Vagina (tissue), 2 donors: Measurements from ENCODE around the gene GPR55.
"Not testable (repeated sequence)": the region's sequence is repeated elsewhere in the genome, so short reads cannot be mapped to it uniquely, and the experiment has no call there.

Experiments
- CTCF ChIP-seq, 3 experiments: fragments of 450-650 bp in 2 of 3; fragments of 200-600 bp in 1 of 3; sonication (generic) in 1 of 3; IDR thresholded peaks; one replicate each; pipeline ENCODE4 v1.5.1; 2017 to 2019; ENCODE audit warnings: antibody characterized with exemption in 3 of 3, mild to moderate bottlenecking in 2 of 3, moderate library complexity in 2 of 3
- POLR2A ChIP-seq, 2 donors: fragments of 450-650 bp; IDR thresholded peaks; one replicate each; pipeline ENCODE4 v1.6.1; 2017; ENCODE audit warnings: antibody characterized with exemption in 2 of 2, mild to moderate bottlenecking in 2 of 2, moderate library complexity in 2 of 2
- POLR2AphosphoS5 ChIP-seq, 2 donors: sonication (generic); formaldehyde crosslinking; IDR thresholded peaks; one replicate each; pipeline ENCODE4 v1.9.0; 2017; ENCODE audit warnings: antibody characterized with exemption in 2 of 2, mild to moderate bottlenecking in 2 of 2, low read depth in 1 of 2; ENCODE audit not compliant: insufficient read depth in 1 of 2

GRCh38 chr2:230968314-230968713 lies 43.3 kb upstream of the GPR55 start:
- TF ChIP-seq CTCF (IDR thresholded peaks at IDR 0.05); POLR2A (IDR thresholded peaks at IDR 0.05); POLR2AphosphoS5 (IDR thresholded peaks at IDR 0.05; ENCODE audit: insufficient read depth in 1 of 2, low read depth in 1 of 2): not testable (repeated sequence)
